Measurements from ENCODE around the gene BLOC1S3. TPM values are rescaled to one million over a fixed set of nuclear protein-coding genes. Genes with fewer than 3 reads are reported as not detected.
"Not testable (repeated sequence)": the region's sequence is repeated elsewhere in the genome, so short reads cannot be mapped to it uniquely, and the experiment has no call there.

BLOC1S3 gene
- total RNA-seq, 2 experiments from 2014 or later, result 11.9 to 14.3 TPM

- POLR2A ChIA-PET, result no interaction called here
- CTCF ChIA-PET, result no interaction called here
These were observed 34.4 kb downstream of the BLOC1S3 start for GRCh38 chr19:45213031-45213430.

DNA sequence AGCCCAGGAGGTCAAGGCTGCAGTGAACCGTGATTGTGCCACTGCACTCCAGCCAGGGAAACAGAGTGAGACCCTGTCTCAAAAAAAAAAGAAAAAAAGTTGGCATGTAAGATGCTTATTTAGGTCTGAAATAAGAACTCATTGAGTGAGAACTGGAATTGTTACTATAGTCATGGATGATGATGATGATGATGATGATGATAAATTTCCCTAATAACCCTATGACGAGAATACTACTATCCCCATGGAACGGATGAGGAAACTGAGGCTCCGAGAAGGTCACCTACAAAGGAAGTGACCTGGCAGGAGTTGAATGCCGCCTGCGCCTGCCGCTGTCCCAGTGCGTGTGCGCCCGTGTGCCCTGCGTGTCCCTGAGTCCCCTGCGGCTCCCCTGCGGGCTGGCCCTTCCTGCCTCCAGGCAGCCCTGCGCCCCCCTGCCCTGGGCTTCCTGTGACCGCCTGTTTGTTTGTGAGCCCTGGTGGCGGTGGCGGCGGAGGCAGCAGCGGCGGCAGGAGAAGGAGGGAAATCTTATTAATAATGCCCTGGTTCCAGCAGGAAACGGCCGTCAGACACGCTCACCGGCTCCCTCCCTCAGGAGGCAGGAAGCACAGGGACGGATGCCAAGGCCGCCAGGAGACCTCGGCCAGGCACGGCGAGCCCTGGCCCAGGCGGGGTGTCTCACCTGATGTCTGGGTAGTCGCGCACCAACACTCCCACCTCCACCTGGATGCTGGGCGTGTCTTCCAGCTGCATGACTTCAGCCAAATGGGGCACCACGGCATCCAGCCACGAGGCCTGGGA is 37.0 kb downstream of the BLOC1S3 start:
- POLR2A ChIA-PET, result no interaction called here
- CTCF ChIA-PET, result no interaction called here

- CTCF ChIA-PET, result no interaction called here
- POLR2A ChIA-PET, result no interaction called here
These were observed 38.1 kb downstream of the BLOC1S3 start for GRCh38 chr19:45216667-45217066.

GRCh38 chr19:45217193-45217956 is 38.8 kb downstream of the BLOC1S3 start:
- POLR2A ChIA-PET, result no interaction called here
- CTCF ChIA-PET, result no interaction called here

DNA sequence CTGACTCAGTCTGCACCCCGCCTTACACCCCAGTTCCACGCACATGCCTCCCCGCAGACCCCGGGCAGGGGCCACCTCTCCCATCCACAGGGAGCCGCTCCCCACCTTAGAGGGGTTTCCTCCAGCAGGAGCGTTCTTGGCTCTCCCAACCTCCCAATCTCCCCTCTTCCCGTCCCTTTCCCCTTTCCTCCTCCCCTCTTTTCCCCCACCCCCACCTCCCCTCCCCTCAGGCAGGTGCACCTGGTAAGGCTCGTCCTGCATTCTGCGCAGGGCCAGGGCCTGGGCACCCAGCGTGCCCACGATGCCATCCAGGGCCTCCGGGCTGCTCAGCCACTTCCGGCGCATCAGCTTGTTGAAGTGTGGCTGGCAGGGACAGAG is 39.4 kb downstream of the BLOC1S3 start:
- ChIA-PET CTCF (no interaction called here), POLR2A (no interaction called here)

DNA sequence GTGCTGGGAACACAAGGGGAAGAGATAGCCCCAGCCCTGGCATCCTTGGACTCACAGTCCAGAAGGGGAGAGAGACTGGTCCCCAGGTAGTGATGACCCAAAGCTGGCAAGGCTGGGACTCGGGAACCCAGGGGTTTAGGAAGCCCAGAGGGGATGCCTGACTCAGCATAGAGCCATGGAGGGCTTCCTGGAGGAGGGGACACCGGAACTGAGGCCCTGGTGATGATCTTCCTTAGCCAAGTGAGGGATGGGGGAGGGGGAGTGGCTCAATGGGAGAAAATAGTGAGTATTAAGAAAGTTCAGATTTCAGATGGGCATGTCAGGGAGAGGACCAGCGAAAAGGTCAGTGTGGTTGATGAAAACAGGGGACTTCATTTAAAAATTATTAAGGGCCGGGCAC is 39.8 kb downstream of the BLOC1S3 start:
- ChIA-PET CTCF (no interaction called here), POLR2A (no interaction called here)

- POLR2A ChIA-PET, result no interaction called here
- CTCF ChIA-PET, result interaction anchor here (0.7 kb wide), 1 partner anchor 107 kb away, joined by 3 read pairs; no protein-coding TSS in a partner anchor
These were observed 40.5 kb downstream of the BLOC1S3 start for GRCh38 chr19:45218911-45219743.

GRCh38 chr19:45222724-45223123 is 44.1 kb downstream of the BLOC1S3 start:
- ChIA-PET CTCF (interaction anchor here (0.7 kb wide), 1 partner anchor 101 kb away, joined by 3 read pairs; no protein-coding TSS in a partner anchor), POLR2A (no interaction called here)

- ChIA-PET CTCF (no interaction called here), POLR2A (no interaction called here)
These were observed 45.3 kb downstream of the BLOC1S3 start for GRCh38 chr19:45223879-45224278.

DNA sequence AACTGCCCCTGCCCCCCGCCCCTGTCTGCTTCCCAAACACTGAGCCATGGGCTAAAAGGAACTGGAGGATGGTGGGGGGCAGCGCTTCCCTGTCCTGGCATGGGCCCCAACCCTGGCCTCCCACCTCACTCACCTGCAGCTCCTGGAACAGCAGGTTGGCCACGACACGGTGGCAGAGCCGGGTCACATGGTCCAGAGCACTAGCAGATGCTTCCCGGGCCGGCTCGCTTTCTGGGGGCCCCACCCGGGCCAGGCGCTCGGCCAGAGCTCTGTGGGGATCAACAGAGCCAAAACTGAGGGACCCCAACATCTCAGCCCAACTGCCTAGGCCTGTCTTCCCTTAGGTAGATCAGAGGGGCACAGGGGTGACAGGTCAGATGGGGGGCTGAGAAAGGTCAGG is 46.1 kb downstream of the BLOC1S3 start:
- ChIA-PET CTCF (no interaction called here), POLR2A (no interaction called here)

DNA sequence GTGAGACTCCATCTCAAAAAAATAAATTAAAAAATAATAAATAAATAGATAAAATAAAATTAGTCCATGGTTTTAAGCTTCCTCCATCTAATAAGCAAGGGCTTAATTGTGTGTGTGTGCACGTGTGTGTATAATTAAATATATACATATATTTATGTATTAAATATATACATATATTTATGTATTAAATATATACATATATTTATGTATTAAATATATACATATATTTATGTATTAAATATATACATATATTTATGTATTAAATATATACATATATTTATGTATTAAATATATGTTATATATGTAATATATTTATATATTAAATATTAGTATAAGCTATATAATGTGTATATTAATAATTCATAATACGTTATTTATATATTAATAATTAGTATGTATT is 50.5 kb downstream of the BLOC1S3 start:
- POLR2A ChIA-PET, result not testable (repeated sequence)
- CTCF ChIA-PET, result interaction anchor here (1.3 kb wide), 1 partner anchor 110 kb away, joined by 3 read pairs; no protein-coding TSS in a partner anchor

Other genes starting within 250 kb of the BLOC1S3 start
- not detected for gene APOC4, start 236.5 kb upstream of the BLOC1S3 start, total RNA-seq
- not detected for gene APOC2, start 232.7 kb upstream of the BLOC1S3 start, total RNA-seq
- gene CLPTM1, start 223.4 kb upstream of the BLOC1S3 start, total RNA-seq, result 10 to 100 TPM; 72.4 to 73.5 TPM
- gene RELB, start 177.3 kb upstream of the BLOC1S3 start, total RNA-seq, result 10 to 100 TPM; 48.5 to 51.6 TPM
- gene CLASRP, start 139.7 kb upstream of the BLOC1S3 start, total RNA-seq, result 10 to 100 TPM; 78.1 to 80.5 TPM
- gene ZNF296, start 102.3 kb upstream of the BLOC1S3 start, total RNA-seq, result 1 to 10 TPM; 8.1 to 8.6 TPM
- gene GEMIN7, start 99.5 kb upstream of the BLOC1S3 start, total RNA-seq, result 10 to 100 TPM; 55.4 to 55.6 TPM
- gene PPP1R37, start 85.6 kb upstream of the BLOC1S3 start, total RNA-seq, result 10 to 100 TPM; 13.8 to 14.7 TPM
- gene NKPD1, start 17.8 kb upstream of the BLOC1S3 start, total RNA-seq, result under 1 TPM; 0.06 TPM
- gene TRAPPC6A, start 547 bp upstream of the BLOC1S3 start, total RNA-seq, result 10 to 100 TPM; 20.7 to 21.4 TPM
- gene EXOC3L2, start 66.6 kb downstream of the BLOC1S3 start, total RNA-seq, result not detected
- gene MARK4, start 72.5 kb downstream of the BLOC1S3 start, total RNA-seq, result 10 to 100 TPM; 21.2 to 21.6 TPM
- not detected for gene CKM, start 144.1 kb downstream of the BLOC1S3 start, total RNA-seq
- not detected for gene KLC3, start 162.0 kb downstream of the BLOC1S3 start, total RNA-seq
- 10 to 100 TPM; 23.8 to 27.0 TPM for gene ERCC2, start 191.8 kb downstream of the BLOC1S3 start, total RNA-seq
- gene PPP1R13L, start 226.3 kb downstream of the BLOC1S3 start, total RNA-seq, result 1 to 10 TPM; 3.4 to 3.9 TPM
- gene POLR1G, start 227.9 kb downstream of the BLOC1S3 start, total RNA-seq, result 10 to 100 TPM; 30.6 to 32.4 TPM
- 10 to 100 TPM; 68.0 to 71.9 TPM for gene ERCC1, start 245.1 kb downstream of the BLOC1S3 start, total RNA-seq

All from activated CD8-positive, alpha-beta memory T cell treated with anti-CD3 and anti-CD28 coated beads for 36 hours (primary cell).